Smooth muscle cell of the brain vasculature (primary cell): ENCODE results near the gene RNF112.
"Not testable (repeated sequence)": the region's sequence is repeated elsewhere in the genome, so short reads cannot be mapped to it uniquely, and the experiment has no call there.

ENCODE experiments used
- DNase-seq: peaks from one replicate; pipeline ENCODE4 v3.0.0-alpha.2; 2012; ENCODE audit warnings: low read depth, low spot score

RNF112 gene

GRCh38 chr17:19412984-19413383, 2.0 kb downstream of the RNF112 start:
- no peak for DNase-seq

DNA sequence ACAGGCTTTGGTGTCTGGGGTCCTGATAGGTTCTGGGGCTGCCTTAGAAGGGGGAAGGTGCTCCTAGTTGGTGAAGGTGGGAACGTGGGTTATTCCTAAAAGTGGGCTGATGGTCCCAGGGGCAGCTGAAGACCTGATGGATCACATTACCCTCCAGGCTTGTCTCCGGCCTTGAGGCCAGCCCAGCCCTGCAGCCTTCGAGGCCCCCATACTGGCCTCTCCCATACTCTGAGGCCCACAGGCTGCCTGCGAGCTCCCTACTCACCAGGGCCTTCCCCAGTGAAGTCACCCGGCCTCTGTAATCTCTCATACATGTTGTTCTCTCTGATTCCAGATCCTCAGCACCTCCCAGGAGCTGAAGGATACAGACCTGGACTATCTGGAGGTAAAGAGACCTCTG, 2.7 kb downstream of the RNF112 start:
- no peak for DNase-seq

- DNase-seq, result no peak
These were observed 3.6 kb downstream of the RNF112 start for GRCh38 chr17:19414396-19415280.

DNA sequence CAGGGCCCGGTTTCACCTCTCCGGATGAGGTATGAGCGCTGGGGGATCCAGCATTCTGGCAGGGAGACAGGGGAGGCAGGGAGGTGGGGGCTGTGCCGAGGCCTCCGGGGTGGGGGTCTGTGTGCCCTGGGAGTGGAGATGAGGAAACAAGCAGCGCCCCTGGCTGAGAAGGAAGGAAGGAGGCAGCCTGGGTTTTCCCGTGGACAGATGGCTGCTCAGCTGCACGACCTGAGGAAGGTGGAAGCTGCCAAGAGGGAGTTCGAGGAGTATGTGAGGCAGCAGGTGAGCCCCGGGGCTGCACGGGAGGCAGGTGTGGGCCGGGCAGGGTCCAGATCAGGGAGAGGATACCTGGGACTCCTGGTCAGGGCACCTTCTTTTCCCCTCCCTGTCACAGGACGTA, 4.3 kb downstream of the RNF112 start:
- no peak for DNase-seq

DNA sequence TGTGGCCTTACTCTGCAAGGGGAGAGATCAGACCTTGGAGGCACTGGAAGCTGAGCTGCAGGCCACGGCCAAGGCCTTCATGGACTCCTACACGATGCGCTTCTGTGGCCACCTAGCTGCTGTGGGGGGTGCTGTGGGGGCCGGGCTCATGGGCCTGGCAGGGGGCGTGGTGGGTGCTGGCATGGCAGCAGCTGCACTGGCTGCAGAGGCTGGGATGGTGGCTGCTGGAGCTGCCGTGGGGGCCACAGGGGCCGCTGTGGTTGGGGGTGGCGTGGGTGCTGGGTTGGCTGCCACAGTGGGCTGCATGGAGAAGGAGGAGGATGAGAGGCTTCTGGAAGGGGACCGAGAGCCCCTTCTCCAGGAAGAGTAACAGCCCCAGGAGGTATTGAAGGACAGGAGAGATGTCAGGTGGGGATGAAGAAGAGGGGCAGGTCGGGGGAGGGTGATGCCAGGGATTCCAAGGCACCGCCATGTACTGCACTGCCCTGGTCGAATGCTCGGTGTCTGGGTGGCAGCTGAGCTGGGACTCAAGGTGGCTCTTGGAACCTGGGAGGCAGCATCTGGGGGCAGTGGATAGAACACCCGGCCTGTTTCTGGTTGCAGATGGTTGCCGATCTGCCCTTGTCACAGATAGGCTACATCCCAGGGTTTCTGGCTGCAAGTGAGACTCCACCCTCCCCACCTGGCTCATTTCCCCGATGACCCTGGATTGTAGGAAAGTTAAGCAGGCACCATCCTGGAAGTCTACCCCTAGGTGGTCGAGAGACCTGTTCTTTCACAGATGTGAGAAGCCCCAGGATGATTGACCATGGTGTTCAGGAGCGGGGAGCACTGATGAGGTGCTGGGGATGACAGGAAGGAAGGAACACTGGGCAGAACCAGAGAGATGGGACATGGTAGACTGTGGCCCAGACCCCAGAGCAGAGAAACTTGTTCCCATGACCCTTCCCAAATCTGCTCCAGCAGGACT, 5.1 kb downstream of the RNF112 start:
- no peak for DNase-seq

DNA sequence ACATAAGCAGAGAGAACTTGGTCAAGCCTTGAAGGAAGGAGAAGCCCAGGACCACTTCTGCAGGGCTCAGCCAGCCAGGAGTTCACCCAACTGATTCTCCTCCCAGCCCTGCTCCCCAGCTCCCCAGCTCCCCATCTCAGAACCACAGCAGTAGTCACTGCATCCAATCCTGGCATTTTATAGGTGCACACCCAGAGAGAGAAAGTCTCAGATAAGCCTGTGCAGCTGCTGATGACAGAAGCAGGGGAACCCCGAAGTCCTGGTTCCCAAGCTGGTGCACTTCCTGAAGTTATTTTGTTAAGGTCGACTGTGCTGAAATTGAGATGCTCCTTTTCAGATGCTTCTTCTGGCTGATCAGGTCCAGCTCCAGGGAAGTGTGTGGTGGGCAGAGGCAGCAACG, 6.6 kb downstream of the RNF112 start:
- DNase-seq, result no peak

- DNase-seq, result no peak
These were observed 7.4 kb downstream of the RNF112 start for GRCh38 chr17:19418251-19418992.

DNA sequence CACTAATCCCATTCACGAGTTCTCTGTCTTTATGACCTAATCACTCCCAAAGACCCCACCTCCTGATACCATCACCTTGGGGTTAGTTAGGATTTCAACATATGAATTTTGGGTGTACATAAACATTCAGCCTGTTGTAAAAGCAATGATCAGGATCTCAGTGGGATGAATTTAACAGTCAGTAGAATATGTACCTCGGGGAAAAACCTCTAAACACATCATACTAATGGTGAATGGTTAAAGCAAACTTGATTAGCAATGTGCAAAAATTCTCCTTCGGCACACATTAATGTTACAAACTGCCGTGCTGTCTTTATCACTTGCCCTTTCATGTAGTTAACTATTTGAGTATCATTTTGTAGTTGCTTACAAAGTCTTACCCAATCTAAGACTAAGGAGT, 10.2 kb downstream of the RNF112 start:
- DNase-seq, result no peak

DNA sequence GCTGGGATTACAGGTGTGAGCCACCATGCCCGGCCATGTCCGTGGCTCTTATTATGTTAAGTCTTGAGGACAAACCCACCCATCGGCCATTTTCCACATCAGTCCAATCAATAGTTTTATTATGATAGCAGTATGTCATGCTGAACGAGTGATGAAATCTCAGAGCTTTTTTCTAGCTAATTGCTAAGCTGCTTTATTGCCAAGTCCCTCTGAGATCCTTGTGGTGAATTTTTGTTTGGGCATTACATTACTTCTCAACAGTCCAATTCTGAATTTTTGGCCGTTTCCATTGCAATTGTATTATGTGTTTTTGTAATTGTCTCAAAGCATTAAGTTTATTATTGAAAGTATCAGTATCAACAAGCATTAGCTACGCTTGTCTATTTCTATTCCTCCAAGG, 10.9 kb downstream of the RNF112 start:
- DNase-seq, result no peak

GRCh38 chr17:19424934-19425868, 14.2 kb downstream of the RNF112 start:
- no peak for DNase-seq

DNA sequence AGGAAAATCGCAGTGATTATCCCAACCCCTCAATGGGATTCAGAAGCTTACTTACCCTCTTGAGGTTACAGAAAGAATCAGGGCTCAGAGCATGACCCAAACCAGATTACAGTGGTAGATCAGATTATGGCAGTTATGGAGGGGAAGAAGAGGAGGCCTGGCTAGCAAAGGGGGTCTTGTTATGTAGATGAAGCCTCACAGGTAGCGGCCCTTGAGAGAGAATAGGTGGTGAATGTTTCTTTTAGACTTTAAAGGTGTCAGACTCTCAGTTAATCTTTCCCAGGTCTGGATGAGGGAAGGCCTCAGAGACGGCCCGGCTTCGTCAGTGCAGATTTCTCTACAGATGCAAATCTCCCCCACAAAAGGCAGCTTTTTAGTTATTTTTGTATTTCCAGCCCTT, 15.6 kb downstream of the RNF112 start:
- DNase-seq, result no peak

DNA sequence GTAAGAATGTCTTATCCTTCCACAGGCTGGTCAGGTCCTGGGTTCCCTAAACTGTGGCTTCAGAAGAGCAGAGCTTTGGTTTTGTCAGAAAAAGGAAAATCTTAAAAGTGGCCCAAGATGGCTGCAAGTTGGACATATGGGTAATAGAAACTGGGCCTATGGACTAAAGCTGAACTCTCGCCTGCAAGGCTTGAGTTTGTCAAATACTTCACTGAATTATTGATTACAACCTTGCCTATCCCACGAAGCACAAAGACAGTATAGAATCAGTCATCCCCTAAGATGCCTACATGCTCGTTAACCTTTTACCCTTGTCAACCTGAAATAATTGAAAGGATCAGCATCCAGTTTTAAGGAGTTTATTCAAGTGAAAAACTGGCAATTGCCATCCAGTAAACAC, 20.7 kb downstream of the RNF112 start:
- DNase-seq, result no peak

DNA sequence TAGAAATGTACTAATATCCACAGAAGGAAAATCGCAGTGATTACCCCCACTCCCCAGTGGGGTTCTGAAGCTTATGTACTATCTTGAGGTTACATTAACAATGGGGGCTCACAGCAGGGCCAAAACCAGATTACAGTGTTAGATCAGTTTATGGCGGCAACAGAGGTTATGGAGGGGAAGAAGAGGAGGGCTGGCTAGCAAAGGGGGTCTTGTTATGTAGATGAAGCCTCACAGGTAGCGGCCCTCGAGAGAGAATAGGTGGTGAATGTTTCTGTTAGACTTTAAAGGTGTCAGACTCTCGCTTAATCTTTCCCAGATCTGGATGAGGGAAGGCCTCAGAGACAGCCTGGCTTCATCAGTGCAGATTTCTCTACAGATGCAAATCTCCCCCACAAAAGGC, 22.2 kb downstream of the RNF112 start:
- no peak for DNase-seq

DNA sequence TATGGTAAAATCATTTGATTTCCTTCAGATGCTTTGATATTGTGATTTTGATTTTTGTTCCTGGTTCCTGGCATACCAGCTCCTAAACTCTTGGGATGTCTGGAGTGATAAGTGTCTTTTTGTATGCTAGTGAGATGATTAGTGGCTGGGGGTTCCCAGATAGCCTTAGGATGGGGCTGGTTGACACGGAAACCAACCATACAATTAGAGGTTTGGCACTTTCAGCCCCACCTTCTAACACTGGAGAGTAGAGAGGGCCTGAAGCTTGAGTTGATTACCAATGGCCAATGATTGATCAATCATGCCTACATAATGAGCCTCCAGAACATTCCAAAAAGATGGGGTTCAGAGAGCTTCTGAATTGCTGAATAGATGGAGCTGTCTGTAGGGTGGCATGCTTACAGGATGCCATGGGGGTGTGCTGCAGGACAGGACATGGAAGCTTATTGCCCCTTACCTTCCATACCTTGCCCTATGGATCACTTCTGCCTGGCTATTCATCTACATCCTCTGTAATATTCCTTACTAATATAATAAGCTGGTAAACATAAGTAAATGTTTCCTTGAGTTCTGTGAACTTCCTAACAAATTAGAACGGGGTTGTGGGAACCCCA, 22.8 kb downstream of the RNF112 start:
- no peak for DNase-seq

DNA sequence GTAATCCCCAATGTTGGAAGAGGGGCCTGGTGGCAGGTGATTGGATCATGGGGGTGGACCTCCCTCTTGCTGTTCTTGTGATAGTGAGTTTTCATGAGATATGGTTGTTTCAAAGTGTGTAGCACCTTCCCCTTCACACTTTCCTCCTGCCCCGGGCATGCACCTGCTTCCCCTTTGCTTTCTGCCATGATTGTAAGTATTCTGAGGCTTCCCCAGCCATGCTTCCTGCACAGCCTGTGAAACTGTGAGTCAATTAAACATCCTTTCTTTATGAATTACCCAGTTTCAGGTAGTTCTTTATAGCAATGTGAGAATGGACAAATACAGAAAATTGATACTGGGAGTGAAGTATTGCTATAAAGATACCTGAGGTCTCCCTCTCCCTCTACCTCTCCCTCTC, 29.4 kb downstream of the RNF112 start:
- no peak for DNase-seq

DNA sequence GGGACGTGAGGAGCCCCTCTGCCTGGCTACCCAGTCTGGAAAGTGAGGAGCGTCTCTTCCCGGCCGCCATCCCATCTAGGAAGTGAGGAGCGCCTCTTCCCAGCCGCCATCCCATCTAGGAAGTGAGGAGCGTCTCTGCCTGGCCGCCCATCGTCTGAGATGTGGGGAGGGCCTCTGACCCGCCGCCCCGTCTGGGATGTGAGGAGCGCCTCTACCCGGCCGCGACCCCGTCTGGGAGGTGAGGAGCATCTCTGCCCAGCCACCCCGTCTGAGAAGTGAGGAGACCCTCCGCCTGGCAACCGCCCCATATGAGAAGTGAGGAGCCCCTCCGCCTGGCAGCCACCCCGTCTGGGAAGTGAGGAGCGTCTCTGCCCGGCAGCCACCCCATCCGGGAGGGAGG, 30.3 kb downstream of the RNF112 start:
- not testable (repeated sequence) for DNase-seq

GRCh38 chr17:19442731-19443130, 31.7 kb downstream of the RNF112 start:
- no peak for DNase-seq

DNA sequence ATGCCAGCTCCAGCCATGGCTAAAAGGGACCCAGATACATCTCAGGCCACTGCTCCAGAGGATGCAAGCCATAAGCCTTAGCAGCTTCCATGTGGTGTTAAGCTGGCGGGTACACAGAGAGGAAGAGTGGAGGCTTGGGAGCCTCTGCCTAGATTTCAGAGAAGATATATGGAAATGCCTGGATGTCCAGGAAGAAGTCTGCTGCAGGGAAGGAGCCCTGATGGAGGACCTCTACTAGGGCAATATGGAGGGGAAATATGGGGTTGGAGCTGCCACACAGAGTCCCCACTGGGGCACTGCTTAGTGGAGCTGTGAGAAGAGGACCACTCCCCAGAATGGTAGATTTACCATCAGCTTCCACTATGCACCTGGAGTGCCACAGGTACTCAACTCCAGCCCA, 32.1 kb downstream of the RNF112 start:
- DNase-seq, result no peak

DNA sequence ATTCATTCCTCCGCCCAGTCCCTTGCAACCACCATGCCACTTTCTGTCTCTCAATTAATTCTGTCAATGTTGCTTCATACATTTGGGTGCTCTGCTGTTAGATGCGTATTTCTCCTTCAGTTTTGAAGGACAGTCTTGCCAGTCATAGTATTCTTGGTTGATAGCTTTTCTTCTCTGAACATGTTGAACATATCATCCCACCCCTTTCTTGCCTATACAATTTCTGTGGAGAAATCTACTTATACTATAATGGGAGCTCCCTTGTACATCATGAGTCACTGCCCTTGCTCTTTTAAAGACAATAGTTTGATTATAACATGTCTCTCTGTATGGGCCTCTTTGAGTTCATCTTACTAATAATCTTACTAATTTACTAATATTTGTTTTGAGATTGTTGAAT, 34.1 kb downstream of the RNF112 start:
- no peak for DNase-seq

- DNase-seq, result not testable (repeated sequence)
These were observed 35.5 kb downstream of the RNF112 start for GRCh38 chr17:19446577-19446976.
